ENCODE results near the gene LCNL1.

DNA sequence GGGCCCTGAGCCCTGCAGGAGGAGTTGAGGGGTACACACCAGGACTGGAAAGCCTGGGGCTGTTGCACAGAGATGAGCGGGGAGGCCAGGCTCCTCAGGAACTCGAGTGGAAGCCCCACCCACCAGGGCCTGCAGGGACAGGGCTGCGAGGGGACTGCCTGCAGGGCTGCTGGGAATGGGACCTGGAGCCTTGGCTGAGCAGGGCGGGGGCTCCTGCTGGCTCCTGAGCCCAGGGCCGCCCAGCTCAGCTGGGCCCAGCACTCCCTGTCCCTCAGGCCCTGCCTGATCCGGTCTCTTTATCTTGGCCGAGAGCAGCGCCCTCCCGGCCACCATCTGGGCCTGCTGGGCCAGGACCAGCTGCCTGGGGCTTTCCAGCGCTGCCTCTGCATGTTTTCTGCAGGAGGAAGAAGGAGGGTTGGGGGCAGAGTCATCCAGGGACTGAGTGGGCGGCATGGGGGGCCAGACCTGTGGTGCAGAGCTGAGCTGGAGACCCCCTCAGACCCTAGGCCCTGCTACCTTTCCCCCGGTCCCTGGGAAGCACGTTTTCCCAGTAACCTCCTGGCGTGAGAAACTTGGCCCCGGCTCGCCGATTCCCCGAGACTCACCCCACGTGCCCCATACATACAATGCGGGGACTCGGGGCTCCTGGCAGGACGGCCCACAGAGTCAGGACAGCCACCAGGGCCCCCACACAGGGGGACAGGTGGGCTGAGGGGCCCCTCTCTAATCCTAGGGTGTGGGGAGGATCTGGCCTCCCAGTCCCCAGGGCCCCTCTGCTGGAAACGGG is 21.3 kb upstream of the LCNL1 start:
- TF ChIP-seq CTCF (IDR thresholded peaks at IDR 0.05) (no peak), ZFX (IDR thresholded peaks at IDR 0.05; ENCODE audit: borderline replicate concordance) (no peak)
